AG10803 (cell line): ENCODE data around the gene MAGI1.

Experiments
- DNase-seq: peaks from one replicate; pipeline ENCODE4 v3.0.0; 2010; ENCODE audit warnings: low read depth
- H3K4me3 ChIP-seq: 2 replicates; pipeline ENCODE4 v1.5.1; 2011; ENCODE audit warnings: mild to moderate bottlenecking, low read length, control low read depth
- TF ChIP-seq, protein P1 (sequence below): conservative IDR thresholded peaks from 2 replicates; pipeline ENCODE4 v1.5.1; 2011; ENCODE audit warnings: mild to moderate bottlenecking, low read length, control low read depth, inconsistent platforms

MAGI1 gene

DNA sequence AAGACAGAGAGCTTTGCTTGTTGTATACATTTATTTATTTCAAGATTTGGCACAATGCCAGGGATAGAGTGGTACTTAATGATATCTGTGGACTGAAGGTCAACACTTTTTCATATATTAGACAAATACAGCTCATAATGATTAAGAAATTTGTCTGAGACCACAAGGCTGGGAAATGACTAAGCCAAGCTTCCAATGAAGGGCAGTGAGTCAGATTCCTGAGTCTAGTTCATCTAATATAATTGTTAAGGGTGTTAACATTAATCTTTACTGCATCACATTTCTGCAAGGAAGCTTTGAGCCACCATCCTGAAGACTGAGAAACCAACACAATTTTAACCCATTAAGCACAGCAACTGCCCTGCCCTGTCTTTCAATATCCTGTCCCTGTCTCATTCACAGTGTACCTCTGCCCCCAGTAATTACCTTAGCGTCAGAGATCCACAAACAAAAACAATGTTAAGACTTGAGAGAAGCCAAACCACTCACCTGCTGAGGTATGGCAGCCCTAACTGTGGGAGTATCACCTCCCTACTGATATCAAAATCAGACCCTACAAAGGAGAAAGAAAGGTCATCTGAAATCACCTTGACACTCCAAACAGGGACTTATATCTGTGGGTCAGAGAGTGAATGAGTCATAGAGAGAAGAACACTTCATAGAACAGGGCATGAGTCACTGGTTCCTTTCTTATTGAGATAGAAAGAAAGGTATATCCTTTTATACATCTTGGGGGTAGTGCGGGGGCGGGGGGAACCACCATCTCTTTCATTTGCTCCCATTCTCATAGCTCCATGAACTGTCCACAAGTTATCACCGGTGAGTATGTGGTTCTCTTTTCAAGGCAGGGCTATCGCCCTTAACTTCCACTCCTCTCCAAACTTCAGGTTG is 74.7 kb downstream of the MAGI1 start:
- peak; percentile 92 for DNase-seq
- H3K4me3 ChIP-seq = no peak overlapping the region

DNA sequence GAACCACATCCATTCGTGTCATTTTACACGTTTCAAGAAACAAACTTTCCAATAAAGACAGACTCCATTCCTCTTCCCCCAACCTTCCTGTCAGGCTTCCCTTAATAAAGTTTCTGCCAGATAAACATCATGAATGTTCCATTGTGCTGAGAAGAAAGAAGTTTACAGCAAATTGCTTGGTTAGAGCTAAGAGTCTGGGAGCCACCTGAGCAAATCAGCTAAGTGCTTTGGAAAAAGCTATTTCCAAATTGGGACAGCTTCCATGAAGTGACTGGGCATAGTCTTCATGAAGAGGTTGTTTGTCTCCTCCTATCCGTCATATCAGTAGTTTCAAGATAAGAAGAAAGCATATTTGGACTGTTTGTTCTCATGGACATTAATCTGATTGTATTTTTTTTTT is 77.0 kb downstream of the MAGI1 start:
- no peak overlapping the region for H3K4me3 ChIP-seq
- DNase-seq = no peak
- TF ChIP-seq, protein P1, sequence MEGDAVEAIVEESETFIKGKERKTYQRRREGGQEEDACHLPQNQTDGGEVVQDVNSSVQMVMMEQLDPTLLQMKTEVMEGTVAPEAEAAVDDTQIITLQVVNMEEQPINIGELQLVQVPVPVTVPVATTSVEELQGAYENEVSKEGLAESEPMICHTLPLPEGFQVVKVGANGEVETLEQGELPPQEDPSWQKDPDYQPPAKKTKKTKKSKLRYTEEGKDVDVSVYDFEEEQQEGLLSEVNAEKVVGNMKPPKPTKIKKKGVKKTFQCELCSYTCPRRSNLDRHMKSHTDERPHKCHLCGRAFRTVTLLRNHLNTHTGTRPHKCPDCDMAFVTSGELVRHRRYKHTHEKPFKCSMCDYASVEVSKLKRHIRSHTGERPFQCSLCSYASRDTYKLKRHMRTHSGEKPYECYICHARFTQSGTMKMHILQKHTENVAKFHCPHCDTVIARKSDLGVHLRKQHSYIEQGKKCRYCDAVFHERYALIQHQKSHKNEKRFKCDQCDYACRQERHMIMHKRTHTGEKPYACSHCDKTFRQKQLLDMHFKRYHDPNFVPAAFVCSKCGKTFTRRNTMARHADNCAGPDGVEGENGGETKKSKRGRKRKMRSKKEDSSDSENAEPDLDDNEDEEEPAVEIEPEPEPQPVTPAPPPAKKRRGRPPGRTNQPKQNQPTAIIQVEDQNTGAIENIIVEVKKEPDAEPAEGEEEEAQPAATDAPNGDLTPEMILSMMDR = no peak

More for the DNA sequence above, 74.7 kb downstream of the MAGI1 start:
- TF ChIP-seq, protein P1 = no peak

DNA sequence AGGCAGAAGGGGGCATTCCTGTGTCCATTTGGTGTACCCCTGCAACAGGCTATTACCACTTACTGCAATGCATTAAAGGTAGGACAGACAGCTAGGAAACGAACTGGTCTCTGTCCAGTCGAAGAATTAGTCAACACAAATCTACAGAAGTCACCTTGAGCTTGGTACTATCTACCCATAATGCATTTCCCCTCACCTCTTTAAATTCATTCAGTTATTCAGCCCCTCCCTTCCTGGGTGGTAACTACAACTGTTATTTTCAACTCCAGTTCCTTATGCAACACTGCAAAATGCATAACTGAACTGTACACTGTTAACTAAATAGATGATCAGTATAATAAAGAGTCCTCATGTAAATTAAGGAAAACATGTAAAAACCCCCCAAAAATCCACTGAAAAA is 77.6 kb downstream of the MAGI1 start:
- no peak overlapping the region for H3K4me3 ChIP-seq
- TF ChIP-seq, protein P1 = no peak
- DNase-seq = no peak

DNA sequence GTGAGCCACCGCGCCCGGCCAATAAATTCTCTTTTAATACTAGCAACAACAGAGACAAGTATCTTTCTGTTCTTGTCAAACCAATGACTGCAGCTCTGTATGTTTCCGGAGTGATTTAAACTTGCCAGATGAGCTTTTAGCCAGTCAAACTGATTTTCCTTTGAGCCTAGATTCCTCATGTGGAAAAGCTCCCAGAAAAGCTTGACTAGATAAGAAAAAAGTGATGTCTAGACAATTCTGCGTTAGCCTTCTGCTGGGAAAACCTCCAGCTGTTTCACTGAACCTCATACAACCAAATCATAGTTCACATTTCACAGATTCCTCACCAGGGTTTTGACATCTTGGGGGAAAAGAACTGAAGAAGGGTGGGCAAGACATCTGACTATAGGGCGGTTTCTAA is 78.6 kb downstream of the MAGI1 start:
- no peak overlapping the region for H3K4me3 ChIP-seq
- TF ChIP-seq, protein P1 = no peak
- peak; percentile 62 for DNase-seq

DNA sequence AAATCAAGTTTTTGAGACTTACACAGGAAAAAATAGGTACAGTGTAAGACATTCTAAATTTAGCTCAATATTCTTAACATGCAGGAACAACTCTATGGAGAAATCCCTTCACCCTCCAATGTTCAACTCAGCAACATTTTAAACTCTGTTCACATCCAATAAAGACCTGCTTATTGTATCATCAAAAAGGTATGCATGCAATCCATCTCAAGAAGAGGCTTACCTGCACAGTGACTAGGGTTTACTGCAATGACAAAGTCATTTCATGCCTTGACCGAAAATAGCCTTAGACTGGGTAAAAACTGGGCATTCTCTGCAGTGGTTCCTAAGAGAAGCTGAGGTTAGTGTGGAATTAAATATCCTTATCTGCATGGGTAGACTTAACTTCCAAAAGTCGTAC is 80.5 kb downstream of the MAGI1 start:
- TF ChIP-seq, protein P1 = no peak
- no peak for DNase-seq
- no peak overlapping the region for H3K4me3 ChIP-seq

DNA sequence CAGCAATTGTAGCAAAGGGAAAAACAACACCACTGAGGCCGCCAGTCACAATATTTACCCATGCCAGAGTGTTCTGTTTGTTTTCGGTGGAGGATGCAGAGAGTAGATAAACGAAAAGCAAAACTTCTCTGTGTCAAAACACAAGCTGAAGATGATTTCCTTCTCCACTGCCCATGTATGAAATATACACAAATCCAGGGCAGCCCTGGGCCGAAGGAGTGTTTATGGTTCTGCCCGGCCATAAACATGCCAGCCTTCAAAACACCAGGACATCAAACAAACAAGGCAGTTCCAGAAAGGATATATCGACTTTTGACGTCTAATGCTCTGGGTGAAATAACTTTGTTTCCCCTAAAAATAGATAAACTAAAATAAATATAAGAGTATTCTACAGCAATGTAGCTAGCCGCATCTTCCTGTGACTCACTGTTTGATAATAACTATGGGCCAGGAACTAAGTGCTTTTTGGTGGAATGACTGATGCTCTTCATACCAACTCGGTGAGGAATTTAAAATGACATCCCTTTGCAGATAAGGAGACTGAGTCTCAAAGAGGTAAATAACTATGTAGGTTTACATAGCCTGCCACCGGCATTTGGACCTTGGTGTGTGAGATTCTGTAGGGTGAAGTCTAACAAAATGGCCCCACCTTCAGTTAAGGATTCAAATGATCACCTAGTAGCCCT is 82.8 kb downstream of the MAGI1 start:
- H3K4me3 ChIP-seq = no peak overlapping the region
- DNase-seq = peak; percentile 57
- TF ChIP-seq, protein P1 = no peak
